HG03469 (cell line): ENCODE results near the gene ARID5B.

Source experiments
- ATAC-seq: cut with Tn5 transposase; IDR thresholded peaks from one replicate; pipeline ENCODE4 v1.9.1; 2021; ENCODE audit warnings: mild to moderate bottlenecking, moderate library complexity, moderate number of reproducible peaks; ENCODE audit not compliant: unreplicated experiment

The ARID5B gene

DNA sequence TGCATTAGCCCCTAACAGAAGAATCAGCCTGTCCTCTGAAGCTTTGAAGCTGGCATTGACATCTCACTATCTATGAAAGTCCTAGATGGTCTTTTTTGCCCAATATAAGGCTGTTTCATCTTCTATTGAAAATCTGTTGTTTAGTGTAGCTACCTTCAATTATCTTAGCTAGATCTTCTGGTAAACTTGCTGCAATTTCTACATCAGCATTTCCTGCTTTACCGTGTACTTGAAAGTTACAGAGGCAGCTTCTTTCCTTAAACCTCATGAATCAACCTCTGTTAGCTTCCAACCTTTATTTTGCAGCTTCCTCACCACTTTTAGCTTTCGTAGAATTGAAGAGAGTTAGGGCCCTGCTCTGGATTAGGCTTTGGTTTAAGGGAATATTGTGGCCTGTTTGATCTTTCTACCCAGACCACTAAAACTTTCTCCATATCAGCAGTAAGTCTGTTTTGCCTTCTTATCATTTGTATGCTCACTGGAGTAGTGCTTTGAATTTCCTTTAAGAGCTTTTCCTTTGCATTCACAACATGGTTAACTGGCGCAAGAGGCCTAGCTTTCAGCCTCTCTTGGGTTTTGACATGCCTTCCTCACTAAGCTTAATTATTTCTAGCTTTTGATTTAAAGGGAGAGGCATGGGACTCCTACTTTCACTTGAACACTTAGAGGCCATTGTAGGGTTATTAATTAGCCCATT lies 32.5 kb downstream of the ARID5B start:
- no peak for ATAC-seq

DNA sequence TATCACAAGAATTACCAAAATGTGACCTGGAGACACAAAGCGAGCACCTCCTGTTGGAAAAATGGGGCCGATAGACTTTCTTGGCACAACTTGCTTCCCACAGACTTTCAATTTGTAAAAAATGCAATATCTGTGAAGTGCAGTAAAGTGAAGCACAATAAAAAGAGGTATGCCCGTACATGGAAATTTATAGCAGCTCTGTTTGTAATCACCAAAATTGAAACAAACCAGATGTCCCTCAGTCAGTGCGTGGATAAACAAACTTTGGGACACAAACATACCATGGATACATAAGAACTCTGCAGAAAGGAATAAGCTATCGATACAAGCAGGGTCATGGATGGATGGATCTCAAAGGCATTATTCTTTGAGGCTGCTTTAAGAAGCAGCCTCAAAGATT lies 33.6 kb downstream of the ARID5B start:
- ATAC-seq: no peak

DNA sequence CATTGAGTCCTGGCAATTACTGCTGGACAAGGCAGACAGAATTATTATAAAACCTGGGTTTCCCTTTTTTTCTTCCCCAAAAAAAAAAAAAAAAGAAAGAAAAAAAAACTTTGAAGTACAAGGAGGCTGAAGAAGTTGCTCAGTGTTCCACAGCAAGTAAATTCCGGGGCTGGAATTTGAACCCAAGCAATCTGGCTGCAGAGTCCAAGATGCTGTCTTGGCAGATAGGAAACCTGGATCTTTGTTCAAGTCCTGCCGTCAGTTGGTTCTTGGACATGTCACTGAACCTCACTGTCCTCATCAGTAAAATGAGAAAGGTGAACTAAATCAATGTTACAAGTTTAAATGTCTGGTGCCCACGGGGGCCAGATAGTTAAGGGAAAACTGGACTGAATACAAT lies 35.3 kb downstream of the ARID5B start:
- ATAC-seq: no peak

DNA sequence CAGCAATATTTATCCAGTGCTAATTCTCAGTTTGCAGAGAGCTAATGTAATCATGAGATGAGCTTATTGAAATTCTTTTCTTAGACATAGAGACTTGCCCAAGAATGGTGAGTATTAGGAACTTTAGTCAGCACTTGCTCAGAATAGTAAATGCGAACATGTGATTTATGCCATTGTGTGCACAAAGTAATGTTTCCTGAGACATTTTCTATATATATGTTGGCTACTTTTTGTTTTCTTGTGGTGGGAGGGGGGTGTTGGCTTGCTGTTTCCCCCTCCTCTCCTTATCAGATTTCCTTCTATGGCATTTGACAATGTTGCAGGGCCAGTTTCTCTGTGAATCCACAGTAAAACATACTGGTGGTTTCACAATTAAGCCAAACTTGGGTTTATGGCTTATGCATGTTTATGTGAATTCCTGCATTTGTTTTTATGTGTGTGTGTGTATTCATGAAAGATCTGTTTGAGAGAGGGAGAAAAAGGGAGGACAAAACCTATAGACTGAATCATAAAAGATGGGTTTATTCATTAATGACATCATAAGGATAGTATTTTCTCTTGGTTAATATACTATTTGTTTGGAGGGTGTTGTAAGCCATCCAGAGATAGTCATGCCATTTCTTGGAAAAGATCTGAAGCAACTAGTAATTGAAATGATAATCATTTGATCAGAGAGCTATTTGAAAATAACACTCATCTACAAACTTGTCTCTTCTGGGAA lies 36.3 kb downstream of the ARID5B start:
- ATAC-seq: no peak

DNA sequence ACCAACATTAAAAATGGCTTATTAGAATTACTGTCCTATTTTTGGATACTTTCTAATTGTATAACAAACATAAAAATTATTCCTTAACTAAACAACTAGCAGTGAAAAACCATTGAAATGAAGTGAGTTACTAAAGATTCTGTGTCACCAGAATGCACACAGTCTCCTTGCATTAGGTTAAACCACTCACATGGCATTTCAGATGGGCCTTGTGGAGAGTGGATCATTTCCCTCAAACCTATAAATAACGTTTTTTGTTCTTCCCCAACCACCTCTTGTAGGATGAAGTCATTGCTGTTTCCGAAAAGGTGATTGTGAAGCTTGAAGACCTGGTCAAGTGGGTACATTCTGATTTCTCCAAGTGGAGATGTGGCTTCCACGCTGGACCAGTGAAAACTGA lies 38.4 kb downstream of the ARID5B start:
- ATAC-seq: no peak

DNA sequence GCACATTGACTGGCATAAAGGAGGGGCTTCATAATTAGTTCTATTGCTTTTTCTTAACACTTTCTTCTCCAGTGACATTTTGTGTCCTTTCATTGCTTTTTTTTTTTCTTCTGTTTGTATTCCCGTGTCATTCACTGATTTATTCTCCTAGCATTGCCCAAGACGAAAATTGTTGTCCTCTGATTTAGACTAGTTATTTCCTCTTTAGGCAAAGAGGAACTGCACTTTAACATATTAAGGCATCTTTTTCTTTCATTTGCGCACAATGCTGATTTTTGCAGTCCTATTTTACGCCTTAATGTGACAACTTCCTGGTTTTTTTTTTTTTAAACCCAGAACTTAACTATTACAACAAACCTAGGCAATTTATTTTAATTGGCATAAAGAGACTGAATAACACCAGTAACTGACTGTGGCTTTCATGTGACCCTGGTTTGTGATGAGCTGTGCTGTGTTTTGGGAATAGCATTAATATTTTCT lies 39.7 kb downstream of the ARID5B start:
- ATAC-seq: no peak

DNA sequence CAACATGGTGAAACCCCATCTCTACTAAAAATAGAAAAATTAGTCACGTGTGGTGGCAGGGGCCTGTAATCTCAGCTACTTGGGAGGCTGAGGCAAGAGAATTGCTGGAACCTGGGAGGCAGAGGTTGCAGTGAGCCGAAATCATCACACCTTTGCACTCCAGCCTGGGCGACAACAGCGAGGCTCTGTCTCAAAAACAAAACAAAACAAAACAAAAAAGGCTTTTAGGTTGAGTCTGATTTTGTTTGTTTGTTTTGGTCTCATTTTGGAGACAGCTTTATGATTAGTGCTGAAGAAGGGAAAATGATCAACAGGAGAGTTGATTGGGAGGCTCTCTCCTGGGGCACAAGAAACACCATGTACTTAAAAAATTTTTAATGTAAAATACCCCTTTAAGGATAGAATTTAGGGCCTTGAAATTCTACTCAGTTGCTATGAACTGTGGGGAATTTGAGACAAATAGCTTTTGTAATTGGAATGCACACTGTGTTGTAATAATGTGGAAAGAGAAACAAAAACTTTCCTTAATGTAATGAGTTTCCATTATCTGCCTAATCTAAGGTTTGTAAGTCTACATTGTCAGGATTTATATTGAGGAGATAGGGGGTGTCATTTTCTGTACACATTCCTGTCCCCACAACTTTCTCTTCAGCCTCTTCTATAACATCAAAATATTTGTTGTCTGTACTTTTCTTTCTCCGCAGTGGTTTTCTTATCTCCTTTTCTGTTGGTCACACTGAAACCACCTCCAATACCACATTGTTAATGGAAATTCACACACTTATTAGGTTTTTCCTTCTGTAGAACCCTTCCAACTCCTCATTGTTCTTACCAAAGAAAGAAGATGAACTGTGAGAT lies 41.3 kb downstream of the ARID5B start:
- no peak for ATAC-seq

DNA sequence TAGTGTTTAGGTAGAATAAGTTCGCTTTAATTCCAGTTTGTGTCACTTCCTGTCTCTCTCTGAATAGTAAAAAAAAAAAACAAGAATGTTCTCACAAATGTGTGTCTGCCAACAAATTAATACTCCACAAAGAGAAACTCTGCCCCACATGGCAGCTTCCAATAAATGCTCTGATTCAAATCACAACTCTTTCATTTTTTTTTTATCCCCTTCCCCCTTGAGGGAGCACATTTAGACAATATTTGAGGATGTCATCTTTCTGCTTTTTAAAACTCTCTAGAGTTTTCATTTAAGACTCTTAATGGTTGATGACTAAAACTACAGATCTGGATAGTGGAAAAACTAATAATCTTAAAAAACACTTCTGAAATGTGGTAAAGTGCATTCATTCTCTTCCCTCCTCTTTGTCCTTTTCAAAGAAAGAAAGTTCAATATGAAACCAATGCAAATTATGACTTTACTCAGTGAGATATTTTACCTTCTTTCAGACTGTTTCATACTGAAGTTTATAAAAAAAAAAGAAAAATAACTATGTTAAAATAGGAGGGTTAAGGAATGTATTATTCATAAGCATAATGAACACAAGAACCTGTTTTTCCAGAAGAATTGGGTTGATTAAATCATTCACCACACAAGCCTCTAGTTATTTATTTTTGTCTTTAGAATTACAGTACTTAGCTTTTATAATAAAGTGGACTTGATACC lies 42.3 kb downstream of the ARID5B start:
- ATAC-seq: peak; percentile 32

DNA sequence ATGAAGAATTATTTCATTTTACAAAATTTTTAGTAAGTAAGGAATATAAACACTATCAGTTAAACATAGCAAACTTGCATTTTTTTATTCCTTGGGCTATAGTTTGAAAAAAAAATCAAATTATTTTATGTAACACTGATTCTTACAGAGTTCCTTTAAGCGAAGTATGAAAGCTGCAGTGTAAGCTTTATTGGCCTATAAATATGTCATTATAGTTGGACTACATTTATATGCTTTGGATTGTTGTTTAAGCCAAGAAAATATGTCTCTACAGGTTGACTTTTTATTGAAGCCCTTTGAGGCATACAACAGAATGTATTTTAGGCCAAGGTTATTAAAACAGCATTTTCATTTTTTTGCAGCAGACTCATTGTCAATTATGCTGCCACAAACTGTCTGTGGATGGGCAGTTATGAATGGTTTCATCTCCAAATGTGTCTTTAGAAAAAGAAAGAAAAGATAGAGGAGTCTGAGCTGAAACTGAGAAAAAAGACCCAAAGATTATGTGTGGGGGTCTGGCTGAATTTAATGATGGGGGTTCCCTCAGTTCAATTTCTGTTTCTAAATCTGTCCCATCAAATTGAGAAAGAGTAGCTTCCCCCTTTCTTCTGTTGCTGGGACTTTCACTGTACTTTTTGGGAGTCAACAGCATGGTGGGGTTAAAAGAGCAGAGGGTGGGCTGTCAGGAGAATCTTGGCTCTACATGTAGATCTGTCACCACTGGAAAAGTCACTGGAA lies 43.1 kb downstream of the ARID5B start:
- ATAC-seq: no peak

DNA sequence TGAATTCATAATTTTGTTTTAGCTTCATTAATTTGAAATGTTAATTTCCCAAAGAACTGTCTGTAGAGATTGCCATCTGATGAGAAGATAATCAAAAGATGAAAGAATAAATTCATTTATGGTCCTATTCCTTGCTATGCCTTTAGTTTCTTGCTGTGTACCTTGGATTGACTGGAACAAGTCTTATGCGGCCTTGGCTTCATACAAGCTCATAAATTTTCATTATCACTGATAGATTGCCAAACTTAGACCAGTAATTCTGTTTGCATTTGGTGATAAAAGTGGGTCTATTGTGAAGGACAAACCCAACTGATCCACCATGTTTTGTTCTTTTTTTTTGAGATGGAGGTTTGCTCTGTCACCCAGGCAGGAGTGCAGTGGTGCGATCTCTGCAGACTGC lies 48.2 kb downstream of the ARID5B start:
- no peak for ATAC-seq

DNA sequence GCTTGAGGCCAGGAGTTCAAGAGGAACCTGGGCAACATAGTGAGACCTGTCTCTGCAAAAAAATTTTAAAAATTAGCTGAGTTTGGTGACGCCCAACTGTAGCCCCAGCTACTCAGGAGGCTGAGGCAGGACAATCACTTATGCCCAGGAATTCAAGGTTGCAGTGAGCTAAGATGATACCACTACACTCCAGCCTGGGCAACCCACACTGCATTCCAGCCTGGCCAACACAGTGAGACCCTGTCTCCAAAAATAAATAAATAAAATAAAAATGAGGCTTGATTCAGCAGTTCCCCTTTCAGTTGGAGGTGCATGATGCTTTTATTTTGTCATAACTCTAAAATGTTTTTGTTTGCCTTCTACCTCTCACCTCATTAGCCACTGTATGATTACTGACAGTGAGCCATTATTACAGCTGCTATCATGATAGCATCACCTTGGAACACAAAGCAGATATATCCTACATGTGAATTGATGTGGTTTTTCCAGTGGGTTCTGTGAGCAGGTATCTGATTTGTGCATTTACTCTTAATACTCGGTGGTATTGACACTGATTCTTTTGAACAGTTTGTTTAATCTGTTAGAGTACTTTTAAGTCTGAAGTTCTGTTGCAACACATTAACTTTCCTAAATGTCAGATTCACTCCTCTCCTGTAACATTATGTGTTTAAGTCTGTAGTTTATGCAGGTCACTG lies 49.1 kb downstream of the ARID5B start:
- ATAC-seq: no peak

DNA sequence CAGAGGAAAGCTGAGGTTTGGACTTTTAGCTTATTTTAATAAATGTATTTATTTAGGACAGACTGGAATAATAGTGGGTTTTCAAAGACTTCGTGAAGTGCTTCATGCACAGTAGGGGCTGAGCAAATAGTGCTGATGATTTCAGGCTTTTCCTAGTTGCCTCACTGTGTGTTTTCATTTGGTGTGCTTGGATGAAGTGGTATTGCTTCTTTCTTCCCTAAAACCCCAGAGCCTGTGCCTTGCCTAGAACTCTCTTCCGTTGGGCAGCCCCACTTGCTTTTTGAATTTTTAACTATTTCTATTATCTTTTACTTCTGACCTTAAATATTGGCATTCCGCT lies 49.6 kb downstream of the ARID5B start:
- ATAC-seq: no peak

DNA sequence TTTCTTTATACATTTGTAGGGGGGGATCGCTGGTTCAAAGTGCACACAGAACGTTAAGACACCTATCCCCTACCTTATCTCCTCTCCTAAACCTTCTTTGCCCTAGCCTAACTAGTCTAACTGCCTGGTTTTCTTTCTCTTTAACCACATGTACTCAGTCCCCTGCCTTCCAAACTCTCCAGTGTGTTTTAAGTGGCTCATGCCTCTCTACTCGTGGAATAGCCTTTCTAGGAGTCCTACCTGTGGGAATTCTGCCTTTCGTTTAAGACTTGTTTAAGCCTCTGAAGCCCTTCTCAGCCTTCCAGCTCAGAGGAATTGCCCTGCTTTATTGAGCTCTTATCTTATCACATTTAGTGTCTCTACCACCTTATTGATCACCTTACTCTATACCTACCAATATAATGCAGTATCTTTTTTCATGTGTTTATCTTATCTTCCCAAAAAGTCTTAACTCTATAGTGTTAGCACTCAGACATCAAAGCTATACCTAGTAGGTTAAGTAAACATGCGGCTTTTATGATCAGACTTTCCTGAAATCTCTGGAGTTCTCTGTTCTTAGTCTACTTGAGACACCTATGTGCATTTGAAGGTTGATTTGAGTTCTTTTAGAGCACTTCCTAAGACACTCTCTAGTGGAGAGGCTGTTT lies 50.7 kb downstream of the ARID5B start:
- ATAC-seq: no peak

DNA sequence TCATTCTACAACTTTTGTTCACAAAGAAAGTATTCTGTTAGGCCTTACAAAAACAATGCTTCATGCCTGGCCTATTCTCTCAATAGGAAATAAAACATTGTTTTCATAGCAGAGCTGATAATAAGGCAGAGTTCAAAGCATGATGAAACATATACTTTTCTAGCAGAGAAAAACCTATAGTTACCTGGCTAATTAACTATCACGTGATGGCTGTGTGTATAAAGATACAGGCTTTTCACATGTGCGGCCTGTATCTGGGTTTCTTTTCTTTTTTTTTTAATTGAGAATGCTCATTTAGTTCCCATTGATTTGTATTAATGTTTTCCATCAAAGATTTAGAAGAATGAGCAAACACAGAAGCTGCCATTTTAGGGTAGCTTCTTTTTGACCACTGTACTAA lies 51.7 kb downstream of the ARID5B start:
- ATAC-seq: no peak

DNA sequence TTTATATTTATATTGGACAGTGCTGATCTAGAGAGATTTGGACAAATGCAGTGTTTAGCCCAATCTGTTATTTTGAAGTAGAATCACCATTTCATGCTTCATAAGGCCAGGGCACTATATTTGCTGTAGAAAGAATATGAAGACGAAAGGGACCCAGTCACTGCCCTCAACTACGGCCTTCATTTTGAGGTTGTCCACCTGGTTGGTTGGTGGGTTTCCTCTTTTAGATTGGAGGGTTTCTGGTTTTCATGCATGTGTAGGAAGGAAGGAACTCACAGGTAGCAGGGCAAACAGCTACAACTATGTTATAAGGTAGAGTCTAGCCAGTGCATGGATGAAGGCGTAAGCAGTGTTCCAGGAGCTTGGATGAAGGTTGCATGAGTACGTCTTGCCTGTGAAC lies 56.3 kb downstream of the ARID5B start:
- no peak for ATAC-seq

DNA sequence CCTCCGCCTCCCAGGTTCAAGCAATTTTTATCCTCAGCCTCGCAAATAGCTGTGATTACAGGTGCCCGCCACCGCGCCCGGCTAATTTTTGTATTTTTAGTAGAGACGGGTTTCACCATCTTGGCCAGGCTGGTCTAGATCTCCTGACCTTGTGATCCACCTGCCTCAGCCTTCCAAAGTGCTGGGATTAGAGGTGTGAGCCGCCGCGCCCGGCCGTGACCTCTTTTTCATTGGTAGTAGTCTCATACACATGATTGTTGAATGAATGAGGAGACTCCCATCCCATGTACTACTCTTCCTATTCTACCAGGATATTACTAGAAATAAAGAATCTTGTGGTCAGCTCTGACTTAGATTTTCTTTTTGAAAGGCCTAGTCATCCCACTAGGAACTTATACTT lies 56.8 kb downstream of the ARID5B start:
- no peak for ATAC-seq

DNA sequence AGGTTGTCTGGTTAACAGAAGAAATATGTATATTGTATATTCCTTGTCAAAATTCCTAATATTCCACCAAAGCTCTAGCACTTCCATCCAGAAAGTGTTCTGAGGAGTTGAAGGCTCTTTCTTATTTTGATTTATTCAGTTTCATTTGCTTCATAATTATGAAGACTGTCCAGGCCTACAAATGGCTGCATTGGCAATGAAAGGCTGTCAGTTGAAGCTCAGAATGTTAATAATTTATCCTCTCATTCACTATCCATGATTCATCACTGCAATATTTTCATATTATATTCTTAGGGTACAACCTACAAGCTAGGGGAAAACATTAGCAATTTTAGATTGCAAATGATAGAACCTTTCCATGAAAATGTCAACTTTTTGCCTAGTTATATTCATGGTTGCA lies 57.3 kb downstream of the ARID5B start:
- no peak for ATAC-seq

DNA sequence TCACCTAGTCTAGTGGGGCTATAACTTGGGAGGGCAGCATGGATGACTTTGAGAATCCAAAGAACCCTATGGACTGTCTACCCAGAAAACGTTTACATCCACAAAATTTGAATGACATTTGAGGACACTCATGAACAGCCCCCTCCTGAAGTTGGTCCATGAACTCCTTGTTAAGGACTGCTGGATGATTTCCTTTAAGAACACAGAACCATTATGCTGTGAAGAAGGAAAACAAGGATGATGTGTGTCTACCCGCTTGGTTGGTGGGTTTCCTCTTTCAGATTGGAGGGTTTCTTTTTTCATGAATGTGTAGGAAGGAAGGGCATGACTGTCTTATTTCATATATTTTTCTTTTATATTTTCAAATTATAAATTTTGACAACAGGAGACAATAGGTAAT lies 58.3 kb downstream of the ARID5B start:
- no peak for ATAC-seq

DNA sequence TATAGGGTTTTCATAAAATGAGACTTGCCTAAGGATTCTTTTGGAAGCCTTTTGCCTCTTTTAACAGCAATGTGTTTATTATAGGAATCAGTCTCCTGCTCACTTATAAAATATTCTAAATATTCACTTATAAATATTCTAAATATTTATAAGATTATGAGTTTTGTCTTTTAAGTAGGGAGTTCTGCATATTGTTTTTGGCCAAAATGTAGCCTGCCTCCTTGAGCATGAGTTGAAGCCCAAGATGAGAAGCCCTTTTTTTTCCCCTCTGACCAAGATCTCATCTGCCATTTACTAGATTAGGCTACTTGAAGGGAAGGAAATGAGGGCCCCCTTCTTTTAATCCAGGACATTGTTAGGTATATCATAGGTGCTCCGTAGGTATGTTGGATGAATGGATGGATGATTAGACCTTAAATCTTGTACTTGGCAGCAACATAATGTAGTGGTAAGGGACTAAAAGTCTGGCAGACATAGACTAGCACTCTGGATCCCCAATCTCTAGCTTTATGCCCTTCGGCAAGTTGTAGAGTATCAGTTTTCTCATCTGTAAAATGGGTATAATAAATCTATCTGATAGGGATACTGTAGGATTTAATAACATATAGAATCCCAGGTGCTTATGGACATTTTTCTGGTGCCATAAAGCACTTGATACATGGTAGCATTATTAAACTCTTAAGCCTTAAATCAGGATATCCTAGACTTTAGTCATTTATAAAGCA lies 59.1 kb downstream of the ARID5B start:
- ATAC-seq: no peak
